B cell (primary cell): ENCODE results near the gene RAB6B. TPM values are rescaled to one million over a fixed set of nuclear protein-coding genes. Genes with fewer than 3 reads are reported as not detected.

Experiments used
- ATAC-seq: fragments of 200-7000 bp; cut with Tn5 transposase; one replicate; pipeline ENCODE4 v1.10.0; 2021; ENCODE audit warnings: low read depth, mild to moderate bottlenecking, moderate number of reproducible peaks, moderate library complexity
- CTCF ChIA-PET: fragments of 350-600 bp; sonication (Branson Sonifier 250); formaldehyde crosslinking; loops from one replicate; lab custom pipeline; 2021; ENCODE audit warnings: antibody characterized with exemption, inconsistent platforms; lab: Charles Lee
- POLR2A ChIA-PET: fragments of 350-600 bp; sonication (Branson Sonifier 250); formaldehyde crosslinking; loops from one replicate; lab custom pipeline; 2021; ENCODE audit warnings: antibody characterized with exemption; lab: Charles Lee
- DNase-seq: peaks from one replicate; pipeline ENCODE4 v3.0.0; 2013
- H2AFZ ChIP-seq: 2 replicates; pipeline ENCODE4 v1.6.1; 2012; ENCODE audit warnings: mild to moderate bottlenecking, low read depth, low read length; ENCODE audit not compliant: insufficient read depth, poor library complexity, severe bottlenecking
- H3K27ac ChIP-seq, 2 donors: 1 replicate in 1 of 2; 2 replicates in 1 of 2; pipeline ENCODE4 v1.5.1; 2012 to 2013; ENCODE audit warnings: low read length in 2 of 2, mild to moderate bottlenecking in 2 of 2, moderate library complexity in 1 of 2
- H3K27me3 ChIP-seq, 4 experiments: fragments of 200-600 bp in 1 of 4; sonication (generic) in 1 of 4; replicated peaks in 1 of 4; 1 replicate in 2 of 4; 2 replicates in 2 of 4; pipeline versions ENCODE4 v1.6.1 to v1.7.0; 2013 to 2016; ENCODE audit warnings: low read length in 3 of 4, mild to moderate bottlenecking in 2 of 4, mixed read lengths in 1 of 4, moderate library complexity in 1 of 4; ENCODE audit not compliant: insufficient read depth in 4 of 4, control insufficient read depth in 3 of 4; ENCODE audit errors: control extremely low read depth in 1 of 4
- H3K36me3 ChIP-seq, 2 experiments: replicated peaks in 1 of 2; 1 replicate in 1 of 2; 2 replicates in 1 of 2; pipeline versions ENCODE4 v1.6.1 to v1.7.1; 2013; ENCODE audit warnings: low read length in 1 of 2; ENCODE audit not compliant: insufficient read depth in 2 of 2, control insufficient read depth in 1 of 2; ENCODE audit errors: control extremely low read depth in 1 of 2, extremely low read depth in 1 of 2
- H3K4me1 ChIP-seq, 2 donors: fragments of 200-600 bp in 1 of 2; sonication (generic) in 1 of 2; 1 replicate in 1 of 2; 2 replicates in 1 of 2; pipeline versions ENCODE4 v1.5.1 to v1.6.1; 2013 to 2017; ENCODE audit warnings: low read length in 2 of 2; ENCODE audit not compliant: control insufficient read depth in 2 of 2, insufficient read depth in 2 of 2
- H3K4me2 ChIP-seq: replicated peaks from 2 replicates; pipeline ENCODE3; 2012; ENCODE audit warnings: mild to moderate bottlenecking, low read depth, low read length; ENCODE audit not compliant: poor library complexity, severe bottlenecking
- H3K4me3 ChIP-seq, 5 experiments: fragments of 200-600 bp in 1 of 5; sonication (generic) in 1 of 5; 1 replicate in 3 of 5; 2 replicates in 2 of 5; pipeline versions ENCODE4 v1.5.1 to v1.7.0; 2011 to 2016; ENCODE audit warnings: low read length in 4 of 5, mild to moderate bottlenecking in 4 of 5, low read depth in 2 of 5, control low read depth in 1 of 5, moderate library complexity in 1 of 5; ENCODE audit not compliant: insufficient read depth in 1 of 5; ENCODE audit errors: control extremely low read depth in 1 of 5, extremely low read depth in 1 of 5
- H3K79me2 ChIP-seq: fragments of 200-600 bp; sonication (generic); one replicate; pipeline ENCODE4 v1.6.0; 2016; ENCODE audit warnings: low read length; ENCODE audit not compliant: control insufficient read depth, insufficient read depth
- H3K9ac ChIP-seq: fragments of 200-600 bp; sonication (generic); 2 replicates; pipeline ENCODE4 v1.6.1; 2017; ENCODE audit warnings: mild to moderate bottlenecking, low read length, moderate library complexity
- H3K9me3 ChIP-seq, 3 donors: one replicate each; pipeline versions ENCODE4 v1.6.1 to v1.7.1; 2013; ENCODE audit warnings: low read length in 2 of 3; ENCODE audit not compliant: control insufficient read depth in 2 of 3, insufficient read depth in 1 of 3; ENCODE audit errors: control extremely low read depth in 1 of 3
- H4K20me1 ChIP-seq: 2 replicates; pipeline ENCODE4 v1.6.0; 2012; ENCODE audit warnings: mild to moderate bottlenecking, low read length; ENCODE audit not compliant: insufficient read depth, control insufficient read depth, poor library complexity, severe bottlenecking
- H3K27ac Mint-ChIP-seq: one replicate; pipeline ENCODE4 v1.8.0; 2021; ENCODE audit warnings: mixed read lengths
- H3K27me3 Mint-ChIP-seq: one replicate; pipeline ENCODE4 v1.8.0; 2021; ENCODE audit warnings: mixed read lengths
- H3K4me1 Mint-ChIP-seq: one replicate; pipeline ENCODE4 v1.8.0; 2021; ENCODE audit warnings: mixed read lengths
- H3K4me3 Mint-ChIP-seq: one replicate; pipeline ENCODE4 v1.8.0; 2021; ENCODE audit warnings: mixed read lengths
- H3K9me3 Mint-ChIP-seq: one replicate; pipeline ENCODE4 v1.8.0; 2022; ENCODE audit warnings: mixed read lengths; ENCODE audit not compliant: insufficient read depth
- CTCF ChIP-seq: fragments of 200-600 bp; IDR thresholded peaks from one replicate; pipeline ENCODE4 v1.8.0; 2022; ENCODE audit warnings: antibody characterized with exemption, mild to moderate bottlenecking
- EZH2 ChIP-seq: IDR thresholded peaks from 2 replicates; pipeline ENCODE4 v1.6.1; 2012; ENCODE audit warnings: borderline replicate concordance, low read depth, mild to moderate bottlenecking, moderate library complexity, low read length; ENCODE audit not compliant: insufficient read depth, poor library complexity, severe bottlenecking
- WGBS: methylation state at CpG from one replicate; pipeline ENCODE4 v1.1.5; 2013; ENCODE audit warnings: missing lambda C conversion rate; ENCODE audit not compliant: insufficient coverage; 5-methylcytosine and 5-hydroxymethylcytosine counted together
- intact Hi-C: fragments of 100-400 bp; cut with micrococcal nuclease; formaldehyde crosslinking; loops from one replicate; pipeline ENCODE4 v1.10.0; 2022
- polyA plus RNA-seq: library from polyadenylated mRNA; depleted of rRNA; stranded (reverse); fragments of >200 nt; gene quantifications from 2 replicates; pipeline ENCODE4 v1.2.3, GENCODE V29; 2012
- total RNA-seq, 2 donors: library from RNA; stranded (reverse); fragments of 120-200 nt in 1 of 2; gene quantifications; 1 replicate in 1 of 2; 2 replicates in 1 of 2; pipeline versions ENCODE4 v1.2.3 to v1.2.4, GENCODE V29; 2013 to 2022

Gene RAB6B
- total and polyA plus RNA-seq, 2 donors (not counting 1 experiment from before 2014, with no cell fraction given): not detected

DNA sequence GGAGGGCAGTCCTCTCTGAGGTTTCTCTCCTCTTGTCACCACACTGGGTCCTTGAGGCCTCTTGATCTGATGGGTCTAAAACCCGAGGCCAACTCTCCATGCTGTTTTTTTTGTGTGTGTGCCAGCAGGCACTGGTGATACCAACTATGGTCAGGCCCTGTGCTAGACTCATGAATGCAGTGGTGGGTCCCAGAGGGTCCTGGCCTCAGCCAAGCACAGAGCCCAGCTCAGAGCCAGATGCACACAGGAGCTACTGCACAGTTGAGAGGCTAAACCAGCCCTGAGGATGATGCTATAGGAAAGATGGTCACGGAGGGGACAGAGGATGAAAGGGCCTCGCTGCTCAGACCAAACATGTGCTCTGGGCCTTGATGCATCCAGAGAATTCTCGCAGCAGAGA is 33.5 kb downstream of the RAB6B start:
- TF ChIP-seq EZH2: no peak
- no peak for TF ChIP-seq CTCF
- Mint-ChIP-seq H3K27me3 (peaks cover 5% of the 10 kb centered on the region), H3K9me3 (no peaks in the 10 kb centered on the region), H3K4me3 (no peak overlapping the region), H3K4me1 (no peaks in the 10 kb centered on the region), H3K27ac (no peak overlapping the region)
- Histone ChIP-seq H3K4me3 (no peak overlapping the region), H4K20me1 (no peaks in the 10 kb centered on the region), H3K36me3 (no peaks in the 10 kb centered on the region), H3K4me1 (no peaks in the 10 kb centered on the region), H2AFZ (no peak overlapping the region), H3K79me2 (no peaks in the 10 kb centered on the region), H3K27ac (no peak overlapping the region), H3K27me3 (no peaks in the 10 kb centered on the region), H3K9me3 (no peaks in the 10 kb centered on the region), H3K9ac (no peak overlapping the region), H3K4me2 (no peak overlapping the region)
- intact Hi-C loops: no loop called here
- ATAC-seq (no peak), DNase-seq (no peak)
- ChIA-PET POLR2A (no interaction called here), CTCF (no interaction called here)
- WGBS: 89% methylated on average over 4 of the region's 4 CpGs

- H3K27ac ChIP-seq: no peak overlapping the region
- H3K27me3 ChIP-seq: no peaks in the 10 kb centered on the region
- H2AFZ ChIP-seq: no peak overlapping the region
- H3K9me3 Mint-ChIP-seq: no peaks in the 10 kb centered on the region
- no peaks in the 10 kb centered on the region for H3K36me3 ChIP-seq
- no peak for TF ChIP-seq CTCF
- no peak for TF ChIP-seq EZH2
- intact Hi-C loops: no loop called here
- H3K79me2 ChIP-seq: no peaks in the 10 kb centered on the region
- no peak overlapping the region for H3K9ac ChIP-seq
- H3K27ac Mint-ChIP-seq: no peak overlapping the region
- ChIA-PET POLR2A (no interaction called here), CTCF (no interaction called here)
- 98% methylated on average over 5 of the region's 5 CpGs for WGBS
- DNase-seq: no peak
- H3K4me2 ChIP-seq: no peak overlapping the region
- ATAC-seq: no peak
- H3K4me3 ChIP-seq: no peak overlapping the region
- no peaks in the 10 kb centered on the region for H4K20me1 ChIP-seq
- H3K4me3 Mint-ChIP-seq: no peak overlapping the region
- no peaks in the 10 kb centered on the region for H3K4me1 ChIP-seq
- H3K9me3 ChIP-seq: no peaks in the 10 kb centered on the region
- H3K4me1 Mint-ChIP-seq: no peaks in the 10 kb centered on the region
- no peaks in the 10 kb centered on the region for H3K27me3 Mint-ChIP-seq
Observed at GRCh38 chr3:133860519-133860918, 35.2 kb downstream of the RAB6B start.
